Epidermal melanocyte (primary cell): ENCODE data around the gene ODF4.
"Not testable (repeated sequence)": the region's sequence is repeated elsewhere in the genome, so short reads cannot be mapped to it uniquely, and the experiment has no call there.

Experiments used
- DNase-seq: peaks from one replicate; pipeline ENCODE4 v3.0.0; 2011; ENCODE audit warnings: low spot score; ENCODE audit not compliant: insufficient read length

The ODF4 gene

GRCh38 chr17:8324923-8325322 is 14.7 kb upstream of the ODF4 start:
- no peak for DNase-seq

DNA sequence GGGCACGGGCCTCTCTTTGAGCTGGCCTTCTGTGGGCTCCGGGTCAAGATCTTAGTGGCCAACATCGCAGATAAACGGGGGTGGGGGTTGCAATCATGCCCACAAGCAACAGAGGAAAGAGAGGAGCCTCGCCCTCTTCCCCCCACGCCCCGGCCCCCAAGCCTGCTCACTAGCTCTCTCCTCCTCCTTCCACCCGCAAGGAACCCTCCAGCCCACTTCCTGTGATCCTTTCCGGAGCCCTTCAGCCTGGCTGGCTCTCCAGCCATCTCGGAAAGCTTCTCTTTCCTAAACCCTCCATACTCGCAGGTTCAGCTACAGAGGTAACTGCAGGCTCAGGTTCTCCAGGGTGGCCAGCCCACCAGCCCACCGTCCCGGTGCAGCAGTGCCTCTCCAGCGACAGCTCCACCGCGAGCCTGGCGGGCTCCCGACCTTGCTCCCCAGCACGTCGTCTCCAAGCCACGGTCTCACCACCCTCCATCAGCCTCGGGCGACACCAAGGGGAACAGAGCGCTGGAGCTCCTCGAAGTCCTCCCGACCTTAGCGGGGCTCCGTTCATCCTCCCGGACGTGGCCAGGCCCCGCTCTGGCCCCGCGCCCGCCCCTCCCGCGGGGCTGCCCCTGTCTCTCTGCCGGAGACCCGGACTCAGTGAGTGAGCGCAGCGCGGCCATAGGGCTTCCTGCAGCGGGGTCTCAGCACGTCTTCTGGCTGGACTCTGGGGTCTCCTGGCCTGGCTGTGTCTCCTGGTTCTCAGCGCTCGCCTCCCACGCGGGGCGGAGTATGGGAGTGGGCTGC is 12.9 kb upstream of the ODF4 start:
- DNase-seq: no peak

DNA sequence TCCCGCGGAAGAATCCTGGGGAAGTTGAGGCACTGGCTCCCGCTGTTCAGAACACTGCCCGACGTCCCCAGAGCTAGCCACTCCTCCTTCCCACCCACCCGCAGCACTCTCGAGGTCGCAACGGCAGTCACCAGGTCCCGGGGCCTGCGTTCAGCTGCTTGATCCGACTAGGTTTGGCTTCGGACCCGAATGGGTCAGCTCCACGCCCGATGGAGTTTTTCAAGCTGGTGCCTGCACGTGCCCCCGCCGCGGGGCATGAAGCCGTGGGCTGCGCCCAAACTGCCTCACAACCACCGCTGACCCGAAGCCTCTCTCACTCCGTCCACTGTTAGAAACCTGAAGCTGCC is 12.4 kb upstream of the ODF4 start:
- DNase-seq: no peak

DNA sequence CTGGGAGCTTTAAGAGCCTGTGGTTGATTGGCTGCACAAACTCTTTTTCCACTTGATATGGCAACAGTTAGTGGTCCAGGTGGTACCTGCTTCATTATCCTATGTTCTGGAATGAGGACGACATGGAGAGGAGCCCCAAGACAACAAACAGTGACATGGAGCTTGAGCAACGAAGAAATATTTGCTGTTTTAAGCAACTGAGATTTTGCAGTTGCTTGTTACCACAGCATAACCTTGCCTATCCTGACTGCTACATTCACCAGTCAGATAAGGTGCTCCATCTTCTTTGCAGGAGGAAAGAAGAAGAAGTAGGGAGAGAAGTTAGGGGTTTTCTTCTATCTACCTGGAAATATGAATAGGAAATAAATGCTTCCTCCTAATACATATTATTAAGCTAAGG is 7.5 kb upstream of the ODF4 start:
- no peak for DNase-seq

DNA sequence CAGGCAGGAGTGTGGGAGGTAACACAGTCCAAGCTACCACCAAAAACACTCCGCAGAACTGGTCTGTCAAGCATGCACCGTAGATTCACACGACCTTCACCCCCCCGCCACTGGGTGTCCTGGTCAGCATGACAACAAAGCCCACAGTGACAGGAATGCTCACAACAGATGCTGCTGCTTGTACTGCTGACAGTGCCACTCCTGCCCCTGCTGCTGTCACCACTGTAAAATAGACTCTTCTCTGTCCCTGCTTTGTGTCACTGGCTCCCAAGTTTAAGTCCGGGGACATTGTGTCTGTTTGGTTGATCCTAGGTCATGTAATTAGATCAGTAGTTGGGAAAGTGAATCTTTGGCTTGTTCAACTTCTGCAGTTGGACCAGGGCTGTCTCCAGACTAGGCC is 7.0 kb upstream of the ODF4 start:
- DNase-seq: no peak

DNA sequence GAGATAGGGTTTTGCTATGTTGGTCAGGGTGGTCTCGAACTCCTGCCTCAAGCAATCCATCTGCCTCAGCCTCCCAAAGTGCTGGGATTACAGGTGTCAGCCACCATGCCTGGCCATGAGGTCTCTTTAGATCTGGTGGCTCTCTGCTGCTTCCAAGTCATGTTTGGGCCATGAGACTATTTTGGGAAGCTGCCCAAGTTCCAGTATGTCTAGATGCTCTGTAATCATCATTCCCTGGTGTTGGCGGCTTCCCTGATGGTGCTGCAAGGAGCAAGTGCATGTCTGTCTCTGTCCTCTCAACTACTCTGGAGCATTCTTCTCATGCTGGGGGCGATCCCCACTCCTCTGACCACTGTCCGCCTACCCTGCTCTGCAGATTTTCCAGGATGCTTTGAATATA is 6.4 kb upstream of the ODF4 start:
- no peak for DNase-seq

DNA sequence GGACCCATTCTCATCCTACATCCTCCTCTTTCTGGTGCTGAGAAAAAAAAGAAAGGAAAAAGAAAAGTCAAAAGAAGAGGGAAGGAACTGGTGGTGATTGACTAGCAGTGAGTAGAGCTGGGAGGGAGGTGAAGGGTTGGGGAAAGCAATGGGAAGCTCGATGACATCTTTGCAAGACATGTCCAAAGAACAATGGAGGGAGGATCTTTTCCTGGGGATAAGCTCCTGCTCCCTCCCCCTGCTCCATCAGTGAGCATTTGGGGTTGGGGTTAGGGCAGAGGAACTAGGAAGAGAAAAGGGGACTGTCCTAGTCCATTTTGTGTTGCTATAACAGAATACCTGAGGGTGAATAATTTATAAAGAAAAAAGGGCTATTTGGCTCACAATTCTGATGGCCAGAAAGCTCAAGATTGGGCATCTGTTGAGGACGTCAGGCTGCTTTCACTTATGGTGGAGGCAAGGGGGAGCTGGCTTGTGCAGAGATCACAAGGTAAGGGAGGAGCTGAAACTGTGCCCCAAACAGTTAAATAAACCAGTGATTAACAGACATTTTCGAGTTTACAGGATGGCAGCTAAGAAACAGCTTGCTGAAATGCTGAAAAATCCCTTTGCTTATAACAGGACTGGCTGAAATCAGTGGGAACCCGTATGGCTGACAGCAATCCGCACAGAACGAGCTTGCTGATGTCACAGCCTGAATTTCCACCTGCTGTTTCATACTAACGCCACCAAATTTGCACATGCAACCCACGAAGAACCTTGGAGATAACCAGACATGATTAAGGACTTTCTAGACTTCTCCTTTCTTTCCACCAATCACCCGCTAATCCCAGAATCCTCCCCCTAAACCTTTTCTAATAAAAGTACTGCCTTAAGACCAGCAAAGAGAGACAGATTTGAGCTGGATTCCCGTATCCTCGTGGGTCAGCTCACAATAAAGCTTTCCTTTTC is 1.6 kb upstream of the ODF4 start:
- no peak for DNase-seq

DNA sequence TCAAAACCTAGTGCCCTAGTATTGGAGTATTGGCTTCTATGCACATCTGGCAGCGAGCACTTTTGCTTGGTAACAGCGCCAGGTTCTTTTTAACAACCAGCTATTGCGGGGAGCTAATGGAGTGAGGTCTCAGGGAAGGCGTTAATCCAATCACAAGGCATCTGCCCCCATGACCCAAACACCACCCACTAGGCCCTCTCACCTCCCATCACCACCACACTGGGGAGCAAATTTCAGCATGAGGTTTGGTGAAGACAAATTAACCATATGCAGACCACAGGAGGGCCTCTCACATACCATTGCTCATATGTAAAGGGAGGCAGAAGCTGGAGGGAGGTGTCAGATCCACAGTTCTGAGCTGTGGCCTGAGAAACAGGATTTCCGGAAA is 893 bp upstream of the ODF4 start:
- DNase-seq: no peak

GRCh38 chr17:8341456-8341855 is 1.8 kb downstream of the ODF4 start:
- DNase-seq: no peak

GRCh38 chr17:8345052-8345690 is 5.5 kb downstream of the ODF4 start:
- no peak for DNase-seq

DNA sequence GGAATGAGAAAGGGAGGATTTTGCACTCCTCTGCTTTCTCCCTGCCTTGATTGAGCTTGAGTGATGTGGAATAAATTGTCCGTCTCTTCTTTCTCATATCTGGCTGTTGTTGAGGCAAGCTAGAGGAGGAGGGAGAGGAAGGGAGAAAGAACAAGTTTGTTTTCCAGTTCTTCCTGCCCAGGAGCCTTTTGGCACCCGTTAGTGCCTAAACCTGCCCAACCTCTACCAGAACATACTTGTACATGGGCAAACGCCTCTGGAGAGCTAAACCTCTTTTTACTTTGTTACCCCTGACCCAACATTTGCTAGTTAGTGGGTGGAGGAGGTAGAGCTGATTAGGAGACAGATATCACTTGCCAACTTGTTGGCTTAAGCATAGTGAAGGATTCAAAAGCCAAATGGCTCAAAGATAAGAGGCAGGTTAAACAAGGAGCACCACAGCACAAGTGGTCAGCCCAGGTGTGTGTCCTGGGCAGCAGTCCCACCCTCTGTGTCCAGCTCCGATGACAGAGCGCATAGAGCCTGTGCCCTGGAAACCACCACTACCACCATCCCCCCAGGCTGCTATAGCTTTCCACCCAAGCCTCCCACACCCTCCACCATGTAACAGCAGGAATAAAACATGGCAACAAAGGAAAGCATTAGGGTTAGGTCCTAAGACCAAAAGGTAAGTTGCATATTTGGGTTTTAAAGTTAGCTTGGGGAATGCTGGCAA is 6.5 kb downstream of the ODF4 start:
- DNase-seq: no peak

DNA sequence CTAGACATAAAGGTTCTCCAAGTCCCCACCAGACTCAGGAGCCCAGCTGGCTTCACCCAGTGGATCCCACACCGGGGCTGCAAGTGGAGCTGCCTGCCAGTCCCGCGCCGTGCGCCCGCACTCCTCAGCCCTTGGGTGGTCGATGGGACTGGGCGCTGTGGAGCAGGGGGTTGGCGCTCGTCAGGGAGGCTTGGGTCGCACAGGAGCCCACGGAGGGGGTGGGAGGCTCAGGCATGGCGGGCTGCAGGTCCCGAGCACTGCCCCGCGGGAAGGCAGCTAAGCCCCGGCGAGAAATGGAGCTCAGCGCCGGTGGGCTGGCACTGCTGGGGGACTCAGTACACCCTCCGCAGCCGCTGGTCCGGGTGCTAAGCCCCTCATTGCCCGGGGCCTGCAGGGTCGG is 7.4 kb downstream of the ODF4 start:
- DNase-seq: not testable (repeated sequence)

GRCh38 chr17:8350339-8350738 is 10.7 kb downstream of the ODF4 start:
- DNase-seq: no peak

GRCh38 chr17:8353736-8354135 is 14.1 kb downstream of the ODF4 start:
- no peak for DNase-seq

DNA sequence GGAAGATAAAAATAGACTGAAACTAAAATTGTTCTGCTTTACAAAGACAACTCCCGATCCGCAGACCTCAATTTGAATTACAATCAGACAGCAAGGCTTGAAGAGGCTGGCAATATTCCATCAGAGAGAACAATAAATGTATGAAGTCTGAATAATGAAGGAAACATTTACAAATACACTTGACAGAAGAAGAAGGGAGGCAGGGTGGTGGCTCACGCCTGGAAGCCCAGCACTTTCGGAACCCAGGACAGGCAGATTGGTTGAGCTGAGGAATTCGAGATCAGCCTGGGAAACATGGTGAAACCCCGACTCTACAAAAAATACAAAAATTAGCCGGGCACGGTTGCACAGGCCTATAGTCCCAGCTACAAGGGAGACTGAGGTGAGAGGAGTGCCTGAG is 14.6 kb downstream of the ODF4 start:
- no peak for DNase-seq

- DNase-seq: no peak
Observed at GRCh38 chr17:8357910-8358309, 18.3 kb downstream of the ODF4 start.

GRCh38 chr17:8359769-8360168 is 20.1 kb downstream of the ODF4 start:
- peak; percentile 36 for DNase-seq

DNA sequence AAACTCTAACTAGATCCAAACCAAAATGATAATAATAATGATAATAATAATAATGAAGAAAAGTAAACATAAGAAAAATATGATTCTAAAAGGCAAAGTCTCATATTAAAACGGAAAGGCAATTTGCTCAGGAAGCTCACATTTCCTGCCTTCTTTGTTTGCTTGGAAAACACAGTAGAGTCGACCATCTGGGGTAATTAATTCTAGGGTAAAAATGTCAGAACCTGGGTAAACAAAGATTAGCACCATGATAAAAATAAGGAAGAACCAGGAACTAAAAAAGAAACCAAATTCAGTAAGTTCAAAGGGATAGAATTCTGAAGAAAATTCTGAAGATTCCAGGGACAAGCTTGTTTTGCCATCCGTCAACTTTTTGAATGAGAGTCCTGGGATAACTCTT is 20.6 kb downstream of the ODF4 start:
- DNase-seq: no peak

GRCh38 chr17:8360751-8361150 is 21.1 kb downstream of the ODF4 start:
- no peak for DNase-seq

DNA sequence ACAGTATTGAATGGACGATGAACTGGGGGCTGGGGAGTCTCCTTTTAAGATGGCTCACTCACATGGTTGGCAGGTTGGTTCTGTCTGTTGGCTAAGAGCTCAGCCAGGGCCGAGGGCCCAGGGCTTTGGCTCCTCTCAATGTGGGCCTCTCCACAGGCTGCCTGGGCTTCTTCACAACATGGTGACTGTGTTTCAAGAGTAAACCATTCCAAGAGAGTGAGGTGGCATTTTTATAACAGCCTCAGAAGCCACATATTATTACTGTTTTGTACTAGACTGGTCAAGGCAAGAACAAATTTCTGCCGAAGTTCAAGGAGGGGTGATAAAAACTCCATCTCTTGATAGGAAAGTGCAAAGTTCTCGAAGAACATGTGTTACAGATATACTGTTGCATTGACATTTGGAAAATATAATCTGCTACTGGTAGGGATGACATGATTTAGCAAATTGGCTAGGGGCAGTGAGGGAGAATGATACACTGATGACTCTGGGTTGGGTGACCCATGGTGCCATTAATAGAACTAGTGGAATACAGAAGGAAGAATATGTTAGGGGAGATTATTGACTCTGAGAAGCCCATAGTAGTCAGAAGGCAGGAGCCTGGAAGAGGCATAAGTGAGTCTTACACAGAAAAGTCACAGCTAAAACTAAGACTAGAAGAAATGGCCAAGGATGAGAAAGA is 23.2 kb downstream of the ODF4 start:
- no peak for DNase-seq

DNA sequence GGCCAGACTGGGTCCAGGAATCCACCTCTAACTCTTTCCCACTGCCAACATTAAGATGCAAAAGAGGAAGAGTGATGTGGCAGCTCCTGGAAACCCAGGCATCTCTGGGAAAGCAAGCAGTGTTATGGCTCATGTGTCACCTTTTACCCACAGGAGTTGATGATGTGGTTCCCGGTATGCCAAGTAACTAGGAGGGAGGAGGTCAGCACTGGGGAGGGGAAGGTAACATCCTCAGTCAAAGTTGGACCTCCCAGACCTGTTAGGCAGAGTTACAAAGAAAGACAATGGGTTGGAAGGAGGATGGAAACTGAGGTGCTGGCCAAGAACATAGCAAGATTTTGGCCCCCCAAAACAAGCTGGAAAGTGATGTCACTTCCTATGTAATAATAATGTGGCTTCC is 25.5 kb downstream of the ODF4 start:
- DNase-seq: no peak
